Natural killer cell (primary cell): Measurements from ENCODE around the gene SEC16A. TPM values are rescaled to one million over a fixed set of nuclear protein-coding genes. Genes with fewer than 3 reads are reported as not detected.

ENCODE experiments used
- ATAC-seq, 3 donors: fragments of 150-1000 bp in 2 of 3; fragments of 200-7000 bp in 1 of 3; cut with Tn5 transposase; 1 replicate in 1 of 3; 2 replicates in 2 of 3; pipeline ENCODE4 v1.10.0; 2021; ENCODE audit warnings: mild to moderate bottlenecking in 2 of 3, moderate library complexity in 2 of 3
- DNase-seq, 2 donors: peaks; one replicate each; pipeline versions ENCODE4 v3.0.0 to v3.0.0-alpha.2; 2013 to 2021; ENCODE audit warnings: mixed read lengths in 1 of 2
- H3K27ac ChIP-seq: one replicate; pipeline ENCODE4 v1.5.1; 2013; ENCODE audit warnings: mild to moderate bottlenecking, low read length
- H3K27me3 ChIP-seq: one replicate; pipeline ENCODE4 v1.6.1; 2013; ENCODE audit warnings: low read length; ENCODE audit not compliant: control insufficient read depth, insufficient read depth
- H3K36me3 ChIP-seq: one replicate; pipeline ENCODE4 v1.6.1; 2013; ENCODE audit warnings: low read length; ENCODE audit not compliant: control insufficient read depth, insufficient read depth
- H3K4me1 ChIP-seq: one replicate; pipeline ENCODE4 v1.6.1; 2013; ENCODE audit warnings: low read length; ENCODE audit not compliant: control insufficient read depth, insufficient read depth
- H3K4me3 ChIP-seq: one replicate; pipeline ENCODE4 v1.5.1; 2013; ENCODE audit warnings: low read length
- H3K9me3 ChIP-seq: one replicate; pipeline ENCODE4 v1.6.1; 2013; ENCODE audit warnings: low read length; ENCODE audit not compliant: control insufficient read depth, insufficient read depth
- H3K27ac Mint-ChIP-seq, 2 donors: one replicate each; pipeline ENCODE4 v1.8.0; 2022; ENCODE audit warnings: mild to moderate bottlenecking in 2 of 2, mixed read lengths in 2 of 2, moderate library complexity in 1 of 2
- H3K27me3 Mint-ChIP-seq, 2 donors: one replicate each; pipeline ENCODE4 v1.8.0; 2022; ENCODE audit warnings: low read depth in 2 of 2, mixed read lengths in 2 of 2
- H3K36me3 Mint-ChIP-seq: one replicate; pipeline ENCODE4 v1.8.0; 2022; ENCODE audit warnings: mixed read lengths
- H3K4me1 Mint-ChIP-seq, 2 donors: one replicate each; pipeline ENCODE4 v1.8.0; 2022; ENCODE audit warnings: mixed read lengths in 2 of 2
- H3K4me3 Mint-ChIP-seq: one replicate; pipeline ENCODE4 v1.8.0; 2022; ENCODE audit warnings: mild to moderate bottlenecking, moderate library complexity, mixed read lengths
- H3K9me3 Mint-ChIP-seq, 2 donors: one replicate each; pipeline ENCODE4 v1.8.0; 2022; ENCODE audit warnings: mixed read lengths in 2 of 2
- WGBS: methylation state at CpG from one replicate; pipeline ENCODE4 v1.1.7; 2013; ENCODE audit warnings: missing lambda C conversion rate; ENCODE audit not compliant: insufficient coverage; 5-methylcytosine and 5-hydroxymethylcytosine counted together
- intact Hi-C: fragments of 100-400 bp; cut with micrococcal nuclease; formaldehyde crosslinking; loops from one replicate; pipeline ENCODE4 v1.14.2; 2022
- total RNA-seq, 4 donors: library from RNA; stranded (reverse); fragments of 120-200 nt in 1 of 4; gene quantifications; one replicate each; pipeline versions ENCODE4 v1.2.3 to v1.2.4, GENCODE V29; 2013 to 2022
- TF ChIP-seq, protein P1 (sequence below): fragments of 200-600 bp; IDR thresholded peaks from one replicate; pipeline ENCODE4 v1.8.0; 2022; ENCODE audit warnings: antibody characterized with exemption

The SEC16A gene
- total RNA-seq, 3 donors from 2014 or later (not counting 1 experiment from before 2014, with no cell fraction given) = 84.3 to 89.0 (median 87.1) TPM

DNA sequence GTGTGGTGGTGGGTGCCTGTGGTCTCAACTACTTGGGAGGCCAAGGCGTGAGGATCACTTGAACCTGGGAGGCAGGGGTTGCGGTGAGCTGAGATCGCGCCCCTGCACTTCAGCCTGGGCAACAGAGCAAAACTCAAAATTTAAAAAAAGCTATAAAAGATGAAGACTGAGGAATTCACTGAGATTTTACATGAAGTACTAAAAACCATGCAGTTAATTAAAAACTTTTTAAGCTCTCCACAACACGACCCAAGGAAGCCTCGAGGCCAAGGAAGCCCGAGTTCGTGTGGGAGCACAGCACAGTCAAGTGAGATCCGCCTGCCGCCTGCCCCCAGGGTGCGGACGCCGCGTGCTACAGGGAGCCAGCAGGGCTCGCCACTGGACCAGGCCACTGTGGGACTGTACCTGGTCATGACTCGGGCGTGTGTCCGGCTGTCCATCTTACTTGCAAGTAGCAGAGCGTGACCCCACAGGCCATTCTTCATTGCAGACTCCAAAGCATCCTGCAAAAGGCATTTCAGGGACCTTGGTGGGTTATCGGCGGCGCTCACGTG lies 22.0 kb downstream of the SEC16A start:
- Mint-ChIP-seq H3K9me3 (no peaks in the 10 kb centered on the region), H3K4me3 (no peak overlapping the region), H3K4me1 (no peaks in the 10 kb centered on the region), H3K36me3 (peaks cover 12% of the 10 kb centered on the region), H3K27ac (no peak overlapping the region), H3K27me3 (no peaks in the 10 kb centered on the region)
- Histone ChIP-seq H3K27ac (no peak overlapping the region), H3K4me1 (no peaks in the 10 kb centered on the region), H3K9me3 (no peaks in the 10 kb centered on the region), H3K27me3 (no peaks in the 10 kb centered on the region), H3K36me3 (peaks cover 88% of the 10 kb centered on the region), H3K4me3 (no peak overlapping the region)
- intact Hi-C loops = no loop called here
- DNase-seq (no peak), ATAC-seq (no peak)
- 98% methylated on average over 23 of the region's 23 CpGs for WGBS
- TF ChIP-seq, protein P1, sequence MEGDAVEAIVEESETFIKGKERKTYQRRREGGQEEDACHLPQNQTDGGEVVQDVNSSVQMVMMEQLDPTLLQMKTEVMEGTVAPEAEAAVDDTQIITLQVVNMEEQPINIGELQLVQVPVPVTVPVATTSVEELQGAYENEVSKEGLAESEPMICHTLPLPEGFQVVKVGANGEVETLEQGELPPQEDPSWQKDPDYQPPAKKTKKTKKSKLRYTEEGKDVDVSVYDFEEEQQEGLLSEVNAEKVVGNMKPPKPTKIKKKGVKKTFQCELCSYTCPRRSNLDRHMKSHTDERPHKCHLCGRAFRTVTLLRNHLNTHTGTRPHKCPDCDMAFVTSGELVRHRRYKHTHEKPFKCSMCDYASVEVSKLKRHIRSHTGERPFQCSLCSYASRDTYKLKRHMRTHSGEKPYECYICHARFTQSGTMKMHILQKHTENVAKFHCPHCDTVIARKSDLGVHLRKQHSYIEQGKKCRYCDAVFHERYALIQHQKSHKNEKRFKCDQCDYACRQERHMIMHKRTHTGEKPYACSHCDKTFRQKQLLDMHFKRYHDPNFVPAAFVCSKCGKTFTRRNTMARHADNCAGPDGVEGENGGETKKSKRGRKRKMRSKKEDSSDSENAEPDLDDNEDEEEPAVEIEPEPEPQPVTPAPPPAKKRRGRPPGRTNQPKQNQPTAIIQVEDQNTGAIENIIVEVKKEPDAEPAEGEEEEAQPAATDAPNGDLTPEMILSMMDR = no peak

DNA sequence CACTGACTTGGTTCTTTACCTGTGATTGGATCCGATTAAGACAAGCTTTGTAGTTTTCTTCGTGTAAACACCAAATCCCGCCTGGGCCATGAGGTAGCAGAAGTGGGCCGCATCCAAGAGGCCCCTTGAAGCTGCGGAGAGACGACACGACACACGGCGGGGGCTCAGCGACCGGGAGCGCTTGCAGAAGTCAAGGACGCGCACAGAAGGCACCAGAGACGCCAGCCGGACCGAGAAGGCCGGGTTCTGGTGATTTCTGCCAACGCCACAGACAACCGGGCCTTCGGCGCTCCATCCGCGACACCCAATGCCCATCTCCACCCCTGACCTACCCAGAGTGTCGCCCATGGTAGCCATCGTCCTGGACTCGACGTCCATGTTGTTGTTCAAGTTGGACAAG lies 23.4 kb downstream of the SEC16A start:
- ATAC-seq (no peak), DNase-seq (no peak)
- H3K4me1 Mint-ChIP-seq = no peaks in the 10 kb centered on the region
- no peak overlapping the region for H3K27ac Mint-ChIP-seq
- Histone ChIP-seq H3K27me3 (no peaks in the 10 kb centered on the region), H3K36me3 (peaks cover 88% of the 10 kb centered on the region), H3K4me1 (no peaks in the 10 kb centered on the region), H3K27ac (no peak overlapping the region), H3K9me3 (no peaks in the 10 kb centered on the region), H3K4me3 (no peak overlapping the region)
- no peaks in the 10 kb centered on the region for H3K9me3 Mint-ChIP-seq
- intact Hi-C loops = no loop called here
- H3K36me3 Mint-ChIP-seq = peaks cover 5% of the 10 kb centered on the region
- TF ChIP-seq, protein P1 = no peak
- no peak overlapping the region for H3K4me3 Mint-ChIP-seq
- no peaks in the 10 kb centered on the region for H3K27me3 Mint-ChIP-seq
- WGBS = 95% methylated on average over 28 of the region's 28 CpGs

DNA sequence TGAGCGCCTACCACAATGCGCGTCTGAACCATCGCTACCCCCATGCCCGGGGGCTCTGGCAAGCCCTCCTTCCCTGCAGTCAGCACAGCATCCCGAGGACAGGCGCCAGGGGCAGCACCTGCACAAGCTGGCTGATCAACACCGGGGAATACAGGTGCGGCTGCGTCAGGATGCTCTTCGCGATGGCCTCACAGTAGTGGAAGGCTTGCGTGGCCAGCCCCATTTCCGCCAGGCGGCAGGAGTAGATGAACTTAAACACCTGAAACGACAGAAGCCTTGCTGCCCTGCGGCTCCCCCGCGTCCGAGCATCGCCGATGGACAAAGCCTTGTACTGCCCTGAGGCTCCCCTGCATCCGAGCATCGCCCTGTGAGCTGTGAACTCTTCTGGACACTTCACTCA lies 25.5 kb downstream of the SEC16A start:
- intact Hi-C loops = no loop called here
- H3K36me3 Mint-ChIP-seq = no peaks in the 10 kb centered on the region
- Histone ChIP-seq H3K27ac (no peak overlapping the region), H3K4me3 (no peak overlapping the region), H3K27me3 (no peaks in the 10 kb centered on the region), H3K4me1 (no peaks in the 10 kb centered on the region), H3K36me3 (peaks cover 82% of the 10 kb centered on the region), H3K9me3 (no peaks in the 10 kb centered on the region)
- no peak overlapping the region for H3K27ac Mint-ChIP-seq
- no peak for DNase-seq
- no peaks in the 10 kb centered on the region for H3K9me3 Mint-ChIP-seq
- ATAC-seq = no peak
- WGBS = 98% methylated on average over 24 of the region's 24 CpGs
- no peak overlapping the region for H3K4me3 Mint-ChIP-seq
- H3K27me3 Mint-ChIP-seq = no peaks in the 10 kb centered on the region
- TF ChIP-seq, protein P1 = no peak
- no peaks in the 10 kb centered on the region for H3K4me1 Mint-ChIP-seq

DNA sequence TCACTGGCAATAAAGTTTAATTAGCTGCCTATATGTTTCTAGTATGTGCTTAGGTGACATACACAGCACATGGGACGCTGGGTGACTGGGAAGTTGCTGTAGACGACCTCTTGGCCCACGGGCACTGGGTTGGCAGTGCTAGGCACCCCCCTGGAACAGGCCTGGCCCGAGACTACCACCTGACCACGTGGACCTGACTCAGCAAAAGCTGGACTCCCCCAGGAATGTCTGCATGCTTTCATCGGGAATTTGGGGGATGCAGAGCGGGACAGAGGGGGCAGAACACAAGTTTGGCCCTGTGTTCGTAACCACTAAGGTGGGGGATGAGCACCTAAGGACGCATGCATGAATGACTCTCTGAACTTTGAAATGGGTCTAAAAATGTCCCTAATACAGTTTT lies 26.6 kb downstream of the SEC16A start:
- 92% methylated on average over 9 of the region's 9 CpGs for WGBS
- TF ChIP-seq, protein P1 = no peak
- DNase-seq = no peak
- H3K9me3 Mint-ChIP-seq = no peaks in the 10 kb centered on the region
- no peak overlapping the region for H3K27ac Mint-ChIP-seq
- no peaks in the 10 kb centered on the region for H3K4me1 Mint-ChIP-seq
- no peak overlapping the region for H3K4me3 Mint-ChIP-seq
- no peaks in the 10 kb centered on the region for H3K27me3 ChIP-seq
- no peak overlapping the region for H3K4me3 ChIP-seq
- H3K27me3 Mint-ChIP-seq = no peaks in the 10 kb centered on the region
- H3K4me1 ChIP-seq = no peaks in the 10 kb centered on the region
- H3K27ac ChIP-seq = no peak overlapping the region
- H3K9me3 ChIP-seq = no peaks in the 10 kb centered on the region
- no peaks in the 10 kb centered on the region for H3K36me3 Mint-ChIP-seq
- intact Hi-C loops = no loop called here
- H3K36me3 ChIP-seq = peaks cover 81% of the 10 kb centered on the region
- ATAC-seq = no peak
